Measurements from ENCODE around the gene BIRC3.

- no peak for TF ChIP-seq CTCF (IDR thresholded peaks at IDR 0.05)
- TF ChIP-seq POLR2A (IDR thresholded peaks at IDR 0.05) = no peak
Measured at GRCh38 chr11:102276362-102276761, 40.9 kb upstream of the BIRC3 start.
